Dermis blood vessel endothelial cell (primary cell): Measurements from ENCODE around the gene TSPAN4. TPM values are rescaled to one million over a fixed set of nuclear protein-coding genes. Genes with fewer than 3 reads are reported as not detected.

ENCODE experiments used
- DNase-seq: peaks from one replicate; pipeline ENCODE4 v3.0.0; 2010
- total RNA-seq: library from RNA; depleted of rRNA; stranded (reverse); fragments of >200 nt; gene quantifications from 2 replicates; pipeline ENCODE4 v1.2.3, GENCODE V29; 2014

The TSPAN4 gene
- total RNA-seq, 1 donor from 2014 or later = 179 TPM

- no peak for DNase-seq
Measured at GRCh38 chr11:850775-851763, 8.4 kb downstream of the TSPAN4 start.

DNA sequence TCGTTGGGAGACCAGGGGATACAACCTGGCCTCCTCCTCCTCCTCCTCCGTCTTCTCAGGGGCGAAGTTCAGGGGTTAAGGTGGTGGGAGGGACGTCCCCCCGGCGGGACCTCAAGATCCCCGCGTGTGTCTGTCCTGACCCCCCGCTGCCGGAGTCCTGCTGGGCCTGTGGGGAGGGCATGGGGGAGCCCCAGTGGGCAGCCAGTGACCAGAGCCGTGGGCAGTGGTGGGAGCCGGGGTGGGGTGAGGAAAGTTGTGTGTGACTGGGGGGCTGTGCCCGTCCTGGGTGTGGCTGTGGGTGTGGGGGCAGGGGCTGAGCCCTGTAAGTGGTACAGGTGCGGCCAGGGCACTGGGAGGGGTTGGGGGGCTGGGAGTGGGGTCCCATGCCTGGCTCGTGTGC, 10.1 kb downstream of the TSPAN4 start:
- no peak for DNase-seq

GRCh38 chr11:853682-854448, 11.2 kb downstream of the TSPAN4 start:
- no peak for DNase-seq

GRCh38 chr11:854601-855329, 12.1 kb downstream of the TSPAN4 start:
- DNase-seq = no peak

- DNase-seq = no peak
Measured at GRCh38 chr11:855330-855674, 12.7 kb downstream of the TSPAN4 start.

- DNase-seq = no peak
Measured at GRCh38 chr11:855796-856195, 13.1 kb downstream of the TSPAN4 start.

- no peak for DNase-seq
Measured at GRCh38 chr11:856397-856796, 13.7 kb downstream of the TSPAN4 start.

DNA sequence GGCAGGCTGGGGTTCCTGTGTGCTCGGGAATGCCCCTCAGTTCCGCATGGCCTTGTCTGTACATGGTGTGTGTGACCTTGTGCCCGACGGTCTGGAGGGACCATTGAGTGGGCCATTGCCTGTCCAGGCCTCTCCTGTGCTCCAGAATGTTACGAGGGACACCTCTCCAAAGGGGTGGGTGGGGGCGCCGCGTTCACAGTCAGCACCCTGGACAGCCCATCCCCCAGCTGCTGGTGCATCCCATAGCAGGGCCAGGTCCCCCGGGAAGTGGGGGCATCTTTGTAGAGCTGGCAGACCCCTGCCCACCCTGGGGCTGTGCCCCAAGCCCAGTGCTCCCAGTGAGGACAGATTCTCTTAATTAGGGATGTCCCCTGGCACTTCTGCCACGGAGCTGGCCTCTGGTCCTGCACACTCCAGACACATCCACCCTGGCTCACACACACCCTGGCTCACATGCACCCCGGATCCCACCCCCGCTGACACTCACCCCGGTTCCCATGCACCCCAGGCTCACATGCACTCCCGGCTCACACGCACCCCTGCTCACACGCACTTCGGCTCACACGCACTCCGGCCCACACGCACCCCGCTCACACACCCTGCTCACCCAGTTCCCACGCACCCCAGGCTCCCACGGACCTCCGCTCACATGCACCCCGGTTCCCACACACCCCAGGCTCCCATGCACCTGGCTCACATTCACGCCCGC, 15.6 kb downstream of the TSPAN4 start:
- no peak for DNase-seq

DNA sequence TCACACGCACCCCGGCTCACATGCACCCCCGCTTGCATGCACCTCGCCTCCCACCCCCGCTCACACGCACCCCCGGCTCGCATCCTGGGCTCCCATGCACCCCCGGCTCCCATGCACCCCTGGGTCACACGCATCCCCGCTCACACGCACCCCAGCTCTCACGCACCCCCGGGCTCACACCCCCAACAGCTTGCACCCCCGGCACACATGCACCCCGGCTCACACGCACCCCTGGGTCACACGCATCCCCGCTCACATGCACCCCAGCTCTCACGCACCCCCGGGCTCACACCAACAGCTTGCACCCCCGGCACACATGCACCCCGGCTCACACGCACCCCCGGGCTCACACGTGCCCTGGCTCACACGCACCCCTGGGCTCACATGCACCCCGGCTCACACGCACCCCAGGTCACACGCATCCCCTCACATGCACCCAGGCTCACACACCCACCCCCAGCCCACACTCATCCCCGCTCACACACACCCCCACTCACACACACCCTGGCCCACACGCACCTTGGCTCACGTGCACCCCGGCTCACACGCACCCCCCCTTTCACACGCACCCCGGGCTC, 16.2 kb downstream of the TSPAN4 start:
- DNase-seq = no peak

GRCh38 chr11:859394-860131, 16.9 kb downstream of the TSPAN4 start:
- DNase-seq = peak; percentile 70

GRCh38 chr11:860234-861104, 17.8 kb downstream of the TSPAN4 start:
- DNase-seq = no peak

DNA sequence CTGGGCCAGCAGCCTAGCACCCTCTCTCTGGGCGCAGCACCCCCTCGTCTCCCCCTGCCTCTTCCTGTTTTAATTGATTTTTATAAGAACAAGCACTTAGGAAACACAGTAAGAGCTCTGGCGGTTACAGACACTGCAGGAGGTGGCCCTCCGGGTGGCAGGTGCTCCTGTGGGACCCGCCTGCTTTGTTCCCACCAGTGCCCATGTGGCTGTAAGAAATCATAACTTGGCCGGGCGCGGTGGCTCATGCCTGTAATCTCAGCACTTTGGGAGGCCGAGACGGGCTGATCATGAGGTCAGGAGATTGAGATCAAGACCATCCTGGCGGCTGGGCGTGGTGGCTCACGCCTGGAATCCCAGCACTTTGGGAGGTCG, 18.4 kb downstream of the TSPAN4 start:
- no peak for DNase-seq

DNA sequence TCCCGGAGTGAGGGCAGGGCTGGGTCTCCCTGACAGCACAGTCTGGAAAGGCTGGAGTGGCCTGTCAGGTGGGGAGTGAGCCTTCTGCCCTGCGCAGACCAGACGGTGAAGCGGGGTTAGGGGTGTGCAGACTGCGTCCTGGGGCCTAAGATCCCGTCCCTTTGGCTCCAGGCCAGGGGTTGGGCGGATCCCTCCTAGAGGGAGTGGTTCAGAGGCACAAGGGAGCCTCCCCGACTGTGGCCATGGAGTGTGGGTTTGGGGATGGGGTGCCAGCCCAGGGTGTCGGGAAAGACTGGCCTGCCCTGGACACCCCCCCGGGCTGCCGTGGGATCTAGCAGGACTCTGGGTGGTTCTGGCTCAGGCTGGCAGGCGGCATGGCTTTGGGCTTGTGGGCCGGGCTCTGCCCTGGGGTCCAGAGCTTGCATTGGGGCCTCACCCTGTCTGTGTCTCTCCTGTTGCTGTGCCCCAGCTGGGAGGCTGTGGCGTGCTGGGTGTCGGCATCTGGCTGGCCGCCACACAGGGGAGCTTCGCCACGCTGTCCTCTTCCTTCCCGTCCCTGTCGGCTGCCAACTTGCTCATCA, 19.5 kb downstream of the TSPAN4 start:
- DNase-seq = no peak

GRCh38 chr11:862696-863022, 20.0 kb downstream of the TSPAN4 start:
- no peak for DNase-seq

DNA sequence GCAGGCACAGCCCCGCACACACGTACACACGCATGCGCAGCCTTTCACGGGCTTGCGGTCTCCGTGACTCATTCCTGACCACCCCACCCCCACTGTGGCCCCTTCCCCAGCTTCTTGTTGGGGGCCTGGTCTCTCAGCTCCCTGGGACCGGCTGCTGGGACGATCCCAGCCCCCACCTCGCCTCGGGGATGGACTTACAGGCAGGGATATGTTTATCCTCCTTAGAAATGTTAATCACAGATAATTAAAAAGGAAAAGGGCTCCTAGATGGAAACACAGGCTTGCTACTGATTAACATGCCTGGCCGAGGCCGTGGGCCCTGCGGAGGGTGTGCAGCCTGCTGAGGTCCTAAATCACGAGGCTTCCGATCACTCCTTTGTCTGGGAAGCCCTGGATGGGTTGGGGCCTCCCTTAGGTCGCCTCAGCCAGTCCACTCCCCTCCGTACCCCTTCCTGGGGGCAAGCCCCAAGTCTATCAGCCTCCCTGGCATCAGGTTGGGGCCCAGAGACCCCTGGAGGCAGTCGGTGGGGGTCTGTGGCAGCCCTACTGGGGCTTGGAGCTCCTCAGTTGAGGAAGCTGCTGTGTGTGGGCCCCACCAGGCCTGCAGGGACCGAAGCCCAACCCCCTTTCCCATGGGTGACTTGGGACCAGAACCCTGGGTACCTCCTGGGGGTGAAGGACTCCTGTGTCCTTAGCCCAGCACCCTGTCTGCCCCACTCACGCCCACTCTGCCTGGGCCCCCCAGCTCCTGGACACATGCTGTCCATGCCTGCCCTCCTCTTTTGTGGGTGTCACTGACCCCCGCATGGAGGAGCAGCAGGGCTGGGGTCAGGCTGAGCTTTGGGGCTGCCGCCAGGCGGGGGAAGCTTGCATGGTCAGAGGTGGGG, 20.6 kb downstream of the TSPAN4 start:
- no peak for DNase-seq

DNA sequence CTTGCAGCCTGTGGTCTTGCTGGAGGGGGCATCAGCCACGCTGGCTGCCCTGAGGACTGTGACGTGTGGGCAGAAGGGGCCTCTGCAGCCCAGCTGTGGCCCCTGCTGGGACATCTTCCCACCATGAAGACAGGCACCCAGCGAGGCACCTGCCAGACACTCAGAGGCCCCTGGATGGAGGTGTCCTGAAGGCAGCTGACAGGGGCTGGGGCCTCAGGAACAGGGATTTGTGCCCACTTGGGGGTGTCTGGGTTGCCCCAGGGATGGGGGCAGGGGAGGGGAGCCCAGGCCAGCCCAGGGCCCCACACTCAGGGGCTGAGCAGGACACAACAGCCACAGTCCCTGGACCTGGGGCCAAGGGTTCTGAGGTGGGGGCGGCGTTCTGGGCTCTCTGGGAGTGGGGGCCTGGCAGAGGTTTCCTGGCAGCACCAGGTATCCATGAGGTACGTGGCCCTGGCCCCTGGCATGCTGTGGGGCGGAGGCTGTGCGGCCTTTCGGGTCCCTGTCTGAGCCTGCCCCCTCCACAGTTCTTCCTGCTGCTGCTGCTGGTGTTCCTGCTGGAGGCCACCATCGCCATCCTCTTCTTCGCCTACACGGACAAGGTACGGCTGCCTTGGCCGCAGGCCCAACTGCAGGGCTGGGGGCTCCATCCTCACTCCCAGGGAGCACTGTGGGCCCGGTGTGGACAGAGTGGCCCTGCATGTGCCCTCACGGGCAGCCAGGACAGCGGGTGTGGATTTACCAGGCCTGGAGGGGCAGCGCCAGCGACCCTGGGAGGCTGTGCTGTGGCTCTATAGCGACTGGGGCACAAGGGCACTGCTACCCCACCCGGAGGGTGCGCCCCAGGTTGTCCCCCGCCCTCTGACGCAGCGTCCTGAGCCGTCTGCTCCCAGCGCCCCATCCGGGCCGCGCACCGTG, 21.5 kb downstream of the TSPAN4 start:
- DNase-seq = no peak

- DNase-seq = no peak
Measured at GRCh38 chr11:864898-865297, 22.2 kb downstream of the TSPAN4 start.
